ENCODE data around the gene RAB3IL1.

GRCh38 chr11:61921446-61921845, 4.1 kb upstream of the RAB3IL1 start:
- TF ChIP-seq CTCF (IDR thresholded peaks at IDR 0.05), result no peak
- TF ChIP-seq POLR2A (IDR thresholded peaks at IDR 0.05; ENCODE audit: low read depth), result no peak
- TF ChIP-seq POLR2AphosphoS5 (IDR thresholded peaks at IDR 0.05), result no peak
- TF ChIP-seq EP300 (IDR thresholded peaks at IDR 0.05), result no peak
